HG03064 (cell line): ENCODE data around the gene ARF3.

ENCODE experiments used
- ATAC-seq: cut with Tn5 transposase; IDR thresholded peaks from one replicate; pipeline ENCODE4 v1.9.1; 2021; ENCODE audit warnings: low read depth; ENCODE audit not compliant: unreplicated experiment

The ARF3 gene

DNA sequence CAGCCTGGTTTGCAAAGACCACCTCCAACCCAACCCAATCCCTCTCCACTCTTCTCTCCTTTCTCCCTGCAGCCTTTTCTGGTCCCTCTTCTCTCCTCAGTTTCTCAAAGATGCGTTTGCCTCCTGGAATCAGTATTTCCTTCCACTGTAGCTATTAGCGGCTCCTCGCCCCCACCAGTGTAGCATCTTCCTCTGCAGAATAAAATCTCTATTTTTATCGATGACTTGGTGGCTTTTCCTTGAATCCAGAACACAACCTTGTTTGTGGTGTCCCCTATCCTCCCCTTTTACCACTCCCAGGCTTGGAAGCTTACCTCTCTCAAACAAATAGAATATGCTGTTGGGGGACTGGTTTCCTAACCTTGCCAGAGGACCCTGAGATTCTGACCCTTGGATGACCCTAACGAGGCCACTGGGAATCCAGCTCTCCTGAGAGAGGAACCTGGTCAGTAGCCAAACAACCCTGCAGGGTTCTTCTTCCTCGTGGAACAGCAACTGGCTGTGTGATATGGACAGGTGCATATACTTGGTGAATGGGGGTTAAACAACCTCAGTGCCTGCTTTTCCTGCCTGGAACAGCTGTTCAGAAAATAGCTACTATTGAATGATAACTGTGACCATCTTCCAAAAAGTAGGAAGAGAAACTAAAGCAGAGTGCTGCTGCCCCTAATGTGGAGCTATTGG is 25.3 kb upstream of the ARF3 start:
- ATAC-seq = no peak

DNA sequence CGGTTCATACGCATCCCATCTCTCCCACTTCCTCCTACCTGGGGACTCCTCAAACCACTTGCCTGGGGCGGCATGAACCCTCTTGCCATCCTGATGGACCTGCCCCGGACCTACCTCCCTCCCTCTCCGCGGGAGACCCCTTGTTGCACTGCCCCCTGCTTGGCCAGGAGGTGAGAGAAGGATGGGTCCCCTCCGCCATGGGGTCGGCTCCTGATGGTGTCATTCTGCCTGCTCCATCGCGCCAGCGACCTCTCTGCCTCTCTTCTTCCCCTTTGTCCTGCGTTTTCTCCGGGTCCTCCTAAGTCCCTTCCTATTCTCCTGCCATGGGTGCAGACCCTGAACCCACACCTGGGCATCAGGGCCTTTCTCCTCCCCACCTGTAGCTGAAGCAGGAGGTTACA is 24.5 kb upstream of the ARF3 start:
- ATAC-seq = no peak

DNA sequence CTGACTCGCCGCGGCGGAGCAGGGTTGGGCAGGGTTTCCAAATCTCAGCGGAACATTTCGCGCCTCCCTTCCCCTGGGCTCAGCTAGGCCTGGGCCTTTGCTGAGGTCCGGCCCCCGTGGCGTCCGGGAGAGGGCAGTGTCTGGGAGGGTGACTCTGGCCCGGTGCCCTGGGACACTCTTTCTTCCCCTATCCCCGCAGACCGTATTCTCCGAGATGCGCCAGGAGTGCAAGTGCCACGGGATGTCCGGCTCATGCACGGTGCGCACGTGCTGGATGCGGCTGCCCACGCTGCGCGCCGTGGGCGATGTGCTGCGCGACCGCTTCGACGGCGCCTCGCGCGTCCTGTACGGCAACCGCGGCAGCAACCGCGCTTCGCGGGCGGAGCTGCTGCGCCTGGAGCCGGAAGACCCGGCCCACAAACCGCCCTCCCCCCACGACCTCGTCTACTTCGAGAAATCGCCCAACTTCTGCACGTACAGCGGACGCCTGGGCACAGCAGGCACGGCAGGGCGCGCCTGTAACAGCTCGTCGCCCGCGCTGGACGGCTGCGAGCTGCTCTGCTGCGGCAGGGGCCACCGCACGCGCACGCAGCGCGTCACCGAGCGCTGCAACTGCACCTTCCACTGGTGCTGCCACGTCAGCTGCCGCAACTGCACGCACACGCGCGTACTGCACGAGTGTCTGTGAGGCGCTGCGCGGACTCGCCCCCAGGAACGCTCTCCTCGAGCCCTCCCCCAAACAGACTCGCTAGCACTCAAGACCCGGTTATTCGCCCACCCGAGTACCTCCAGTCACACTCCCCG is 23.9 kb upstream of the ARF3 start:
- ATAC-seq = no peak

DNA sequence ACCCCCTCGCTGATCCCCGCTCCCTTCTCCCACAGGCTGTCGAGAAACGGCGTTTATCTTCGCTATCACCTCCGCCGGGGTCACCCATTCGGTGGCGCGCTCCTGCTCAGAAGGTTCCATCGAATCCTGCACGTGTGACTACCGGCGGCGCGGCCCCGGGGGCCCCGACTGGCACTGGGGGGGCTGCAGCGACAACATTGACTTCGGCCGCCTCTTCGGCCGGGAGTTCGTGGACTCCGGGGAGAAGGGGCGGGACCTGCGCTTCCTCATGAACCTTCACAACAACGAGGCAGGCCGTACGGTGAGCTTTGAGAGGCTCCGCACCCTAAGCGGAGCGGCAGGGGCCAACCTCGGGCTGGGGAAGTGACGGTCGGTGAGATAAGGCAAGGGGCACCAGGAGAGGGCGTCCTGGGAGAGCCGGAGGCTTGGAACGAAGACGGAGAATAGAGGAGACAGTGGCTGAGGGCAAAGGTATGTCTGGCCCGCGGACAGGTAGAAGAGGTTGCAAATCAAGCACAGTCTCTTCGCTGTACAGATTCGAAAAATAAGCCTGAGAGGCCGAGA is 23.2 kb upstream of the ARF3 start:
- ATAC-seq = no peak

DNA sequence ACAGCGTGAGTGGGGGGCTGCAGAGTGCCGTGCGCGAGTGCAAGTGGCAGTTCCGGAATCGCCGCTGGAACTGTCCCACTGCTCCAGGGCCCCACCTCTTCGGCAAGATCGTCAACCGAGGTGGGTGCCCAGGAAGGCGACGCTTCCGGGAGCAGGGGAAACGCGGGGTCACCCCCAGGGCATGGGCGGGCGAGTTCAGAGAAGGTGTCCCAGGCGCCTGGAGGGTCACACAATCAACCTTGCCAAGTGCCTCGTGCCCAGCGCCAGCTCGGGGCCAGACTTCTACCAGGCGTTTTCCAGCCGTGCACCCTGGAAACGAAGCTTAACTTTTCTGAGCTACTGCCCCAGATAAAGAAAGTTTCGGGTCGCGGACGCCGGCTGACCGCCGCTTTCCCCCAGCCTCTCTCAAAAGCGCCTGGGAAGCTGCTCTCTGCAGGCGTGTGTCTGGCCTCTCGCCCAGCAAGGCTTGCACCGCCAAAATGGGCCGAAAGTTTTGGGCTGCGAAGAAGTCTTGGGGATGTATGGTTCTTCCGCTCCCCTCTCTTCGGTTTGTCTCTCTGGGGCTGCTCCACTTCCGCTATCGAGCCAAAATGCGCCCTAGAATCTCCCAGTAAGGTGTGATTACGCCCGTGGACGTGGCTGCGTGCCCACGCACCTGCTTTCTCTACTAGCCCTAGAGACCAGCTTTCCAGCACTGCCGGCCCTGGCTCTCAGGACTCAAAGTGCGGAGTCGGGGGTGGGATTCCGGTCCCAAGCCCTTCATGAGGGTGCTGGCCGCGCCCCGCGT is 22.5 kb upstream of the ARF3 start:
- ATAC-seq = no peak

DNA sequence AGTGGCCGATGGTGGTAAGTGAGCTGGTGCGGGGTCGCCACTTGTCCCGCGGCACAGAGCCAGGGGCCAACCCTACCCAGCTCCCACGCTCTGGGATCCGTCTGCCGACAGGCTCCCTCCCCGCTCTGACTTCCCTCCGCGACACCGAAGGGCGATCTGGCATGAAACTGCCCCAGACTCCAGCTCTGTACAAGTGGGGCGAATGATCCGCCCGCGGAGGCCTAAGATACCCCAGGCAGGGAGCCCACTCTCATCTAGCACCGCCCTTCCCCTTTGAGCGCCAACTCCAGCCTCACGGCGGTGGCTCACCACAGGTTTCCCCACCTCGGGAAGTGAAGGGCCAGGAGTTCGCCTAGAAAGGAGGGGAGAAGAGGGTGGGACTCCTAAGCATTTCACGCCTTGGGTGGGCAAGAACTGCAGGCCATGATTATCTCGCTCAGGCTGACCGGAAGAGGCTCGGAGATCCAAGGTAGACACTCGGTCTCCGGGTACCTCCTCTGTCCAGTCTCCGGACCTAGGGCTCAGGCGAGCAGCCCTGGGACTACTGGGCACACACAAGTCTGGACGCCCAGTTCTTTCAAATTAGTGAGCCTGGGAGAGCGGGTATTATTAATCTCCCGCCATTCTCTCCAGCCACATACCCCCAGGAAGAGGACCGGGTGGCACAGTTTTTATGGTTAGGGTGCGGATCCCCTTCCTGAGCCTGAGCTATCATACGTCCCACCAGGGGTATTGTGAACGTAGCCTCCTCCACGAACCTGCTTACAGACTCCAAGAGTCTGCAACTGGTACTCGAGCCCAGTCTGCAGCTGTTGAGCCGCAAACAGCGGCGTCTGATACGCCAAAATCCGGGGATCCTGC is 21.7 kb upstream of the ARF3 start:
- no peak for ATAC-seq

DNA sequence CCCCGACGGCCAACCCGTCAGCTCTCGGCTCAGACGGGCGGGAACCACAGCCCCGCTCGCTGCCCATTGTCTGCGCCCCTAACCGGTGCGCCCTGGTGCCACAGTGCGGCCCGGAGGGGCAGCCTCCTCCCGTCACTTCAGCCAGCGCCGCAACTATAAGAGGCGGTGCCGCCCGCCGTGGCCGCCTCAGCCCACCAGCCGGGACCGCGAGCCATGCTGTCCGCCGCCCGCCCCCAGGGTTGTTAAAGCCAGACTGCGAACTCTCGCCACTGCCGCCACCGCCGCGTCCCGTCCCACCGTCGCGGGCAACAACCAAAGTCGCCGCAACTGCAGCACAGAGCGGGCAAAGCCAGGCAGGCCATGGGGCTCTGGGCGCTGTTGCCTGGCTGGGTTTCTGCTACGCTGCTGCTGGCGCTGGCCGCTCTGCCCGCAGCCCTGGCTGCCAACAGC is 21.0 kb upstream of the ARF3 start, which contains the start of gene WNT1:
WNT1 (plus strand) TSS at position 32 of the 450 bp plus-strand sequence; CDS start at position 361, 329 bp downstream.
- ATAC-seq = no peak

DNA sequence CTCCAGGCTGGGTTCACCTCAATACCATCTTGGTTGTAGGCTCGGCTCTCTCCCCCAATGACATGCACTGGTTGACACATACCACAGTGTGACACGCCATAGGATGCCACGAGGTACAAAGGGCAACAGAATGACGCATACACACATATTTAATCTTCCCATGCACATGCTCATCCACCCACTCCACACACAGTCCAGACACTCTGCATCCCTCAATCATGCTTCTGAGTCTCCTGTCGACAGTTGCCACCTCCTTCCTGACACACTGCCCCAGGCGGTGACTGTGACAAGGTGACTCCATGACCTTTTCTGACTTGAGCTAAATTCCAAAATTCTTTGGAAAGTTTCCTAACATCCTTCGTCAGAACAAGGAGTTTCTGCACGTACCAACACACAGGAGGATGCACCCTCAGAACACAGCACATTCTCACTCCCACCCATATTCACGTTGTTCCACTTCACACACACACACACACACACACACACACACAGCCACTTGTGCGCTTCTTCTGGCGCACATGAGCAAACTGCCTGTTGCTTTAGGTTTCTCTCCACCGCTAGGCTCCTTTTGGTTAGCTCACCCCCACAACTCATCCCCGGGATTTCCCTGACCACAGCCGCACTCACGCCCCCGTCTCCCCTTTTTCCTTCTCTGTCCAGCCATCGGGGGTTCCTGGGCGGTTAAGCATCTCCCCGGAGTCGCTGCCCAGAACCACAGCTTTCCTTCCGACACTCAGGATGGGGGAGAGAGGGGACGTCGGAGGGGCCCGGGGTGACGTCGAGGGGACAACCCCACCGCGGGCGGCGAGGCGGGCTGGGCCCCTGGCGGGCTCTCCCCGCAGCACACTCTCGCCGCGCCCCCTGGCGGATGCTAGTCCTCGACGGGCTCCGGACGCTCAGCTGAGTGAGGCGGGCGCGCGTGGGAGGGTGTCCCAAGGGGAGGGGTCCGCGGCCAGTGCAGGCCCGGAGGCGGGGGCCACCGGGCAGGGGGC is 20.3 kb upstream of the ARF3 start:
- ATAC-seq = no peak

DNA sequence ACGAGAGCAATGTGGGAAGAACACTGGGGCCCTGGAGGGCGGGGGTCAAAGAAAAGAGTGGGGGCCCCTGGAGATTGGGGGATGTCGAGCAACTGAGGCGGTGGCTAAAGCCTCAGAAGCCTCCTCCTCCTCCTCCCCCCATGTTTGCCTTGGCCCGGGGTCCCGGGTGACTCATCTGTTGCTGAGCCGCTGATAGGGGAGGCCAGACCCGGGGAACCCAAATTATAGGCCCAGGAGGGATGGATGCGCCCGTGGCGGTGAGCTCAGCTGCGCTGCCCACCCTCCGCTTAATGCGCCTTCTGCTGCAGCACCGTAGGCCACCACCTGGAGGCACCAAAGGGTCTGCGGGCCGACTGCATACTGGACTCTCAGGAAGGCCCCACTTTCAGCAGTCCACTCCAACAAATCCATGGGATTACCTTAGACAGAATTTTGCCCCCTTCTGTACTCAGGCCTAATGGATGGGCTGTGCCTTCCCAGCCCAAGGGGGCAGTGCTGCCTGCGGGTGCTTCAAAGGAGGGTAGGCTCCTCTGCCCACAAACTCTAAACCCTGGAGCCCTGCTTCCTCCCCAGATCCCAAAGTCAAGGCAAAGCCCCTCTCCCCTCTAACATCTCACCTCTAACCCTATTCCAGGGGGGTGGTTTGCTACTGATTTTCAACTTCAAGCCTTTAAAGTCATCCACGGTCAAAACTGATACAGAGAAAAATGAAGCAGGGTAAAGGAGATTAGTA is 16.8 kb upstream of the ARF3 start:
- ATAC-seq = no peak

DNA sequence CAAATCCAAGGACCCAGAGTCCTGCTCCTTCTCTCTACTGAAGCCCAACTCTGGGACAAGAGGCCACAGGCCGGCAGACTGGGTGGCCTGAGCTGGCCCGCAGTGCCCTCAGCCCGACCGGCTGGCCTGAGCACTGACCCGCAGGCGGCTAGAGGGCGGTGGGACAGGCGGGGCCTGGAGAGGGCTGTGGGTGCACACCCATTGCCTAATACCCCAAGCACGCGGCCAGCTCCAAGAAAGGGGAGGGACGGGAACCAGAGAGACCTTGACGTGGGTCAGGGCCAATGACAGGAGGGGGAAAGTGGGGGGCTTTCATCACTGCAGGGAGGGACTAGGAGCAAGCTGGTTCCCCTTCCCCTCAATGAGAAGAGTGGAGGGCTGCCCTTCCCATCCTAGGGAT is 16.2 kb upstream of the ARF3 start:
- ATAC-seq = no peak

DNA sequence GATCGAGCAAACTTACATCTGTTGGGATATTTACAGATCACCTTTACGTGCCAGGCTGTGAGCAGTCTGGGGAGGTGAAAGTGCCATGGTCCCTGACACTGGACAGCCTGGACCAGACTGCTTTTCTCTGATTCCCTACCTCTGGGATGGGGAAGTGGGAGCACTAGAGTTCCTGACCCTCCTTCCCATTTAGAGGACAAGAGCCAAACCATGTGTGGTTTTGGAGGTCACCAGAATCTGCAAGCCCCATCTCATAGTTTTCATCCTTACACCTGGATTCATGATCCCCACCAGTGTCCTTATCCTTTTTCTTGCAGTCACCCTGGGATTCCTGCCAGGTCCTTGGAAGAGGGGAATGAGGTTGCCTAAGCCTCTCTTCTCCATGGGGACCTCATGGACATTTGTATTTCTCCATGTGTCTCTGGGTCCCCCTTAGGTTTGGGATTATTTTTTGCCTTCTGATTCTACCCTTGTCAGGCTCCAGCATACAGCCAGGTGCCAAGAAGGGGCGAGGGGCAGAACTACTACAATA is 15.7 kb upstream of the ARF3 start:
- no peak for ATAC-seq

DNA sequence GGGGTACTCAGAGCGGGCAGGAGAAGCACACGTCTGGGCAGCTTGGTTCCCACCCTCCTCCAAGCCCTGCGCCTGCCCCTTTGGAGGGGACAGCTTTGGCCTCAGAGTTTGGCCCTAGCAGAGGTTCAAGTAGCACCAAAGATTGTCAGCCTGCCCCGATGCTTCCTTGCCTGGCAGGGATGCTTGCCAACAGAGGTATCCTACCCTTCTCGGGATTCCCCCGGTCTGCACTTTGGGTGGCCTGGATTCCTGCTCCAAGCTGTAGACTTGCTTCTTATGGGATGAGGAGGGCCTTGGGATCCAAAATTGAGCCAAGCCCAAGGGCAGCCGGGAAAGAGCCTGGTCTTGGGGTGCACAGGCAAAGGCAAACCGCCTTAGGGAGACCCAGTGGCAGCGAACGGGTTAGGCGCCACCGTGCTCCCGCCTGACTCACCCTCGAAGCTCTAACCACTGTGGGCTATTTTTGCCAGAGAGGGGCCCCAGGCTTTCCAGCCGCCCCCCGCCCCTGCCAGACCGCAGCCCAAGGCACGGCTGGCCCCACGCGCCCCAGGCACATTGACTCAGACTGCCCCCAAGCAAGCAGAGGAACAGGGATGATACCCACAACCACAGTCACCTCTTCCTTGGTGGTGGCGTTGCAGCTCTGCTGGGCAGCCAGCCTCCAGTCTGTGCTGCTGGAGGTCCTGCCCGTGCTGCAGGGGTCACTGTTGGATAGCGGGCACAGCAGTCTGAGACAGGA is 15.1 kb upstream of the ARF3 start:
- no peak for ATAC-seq

DNA sequence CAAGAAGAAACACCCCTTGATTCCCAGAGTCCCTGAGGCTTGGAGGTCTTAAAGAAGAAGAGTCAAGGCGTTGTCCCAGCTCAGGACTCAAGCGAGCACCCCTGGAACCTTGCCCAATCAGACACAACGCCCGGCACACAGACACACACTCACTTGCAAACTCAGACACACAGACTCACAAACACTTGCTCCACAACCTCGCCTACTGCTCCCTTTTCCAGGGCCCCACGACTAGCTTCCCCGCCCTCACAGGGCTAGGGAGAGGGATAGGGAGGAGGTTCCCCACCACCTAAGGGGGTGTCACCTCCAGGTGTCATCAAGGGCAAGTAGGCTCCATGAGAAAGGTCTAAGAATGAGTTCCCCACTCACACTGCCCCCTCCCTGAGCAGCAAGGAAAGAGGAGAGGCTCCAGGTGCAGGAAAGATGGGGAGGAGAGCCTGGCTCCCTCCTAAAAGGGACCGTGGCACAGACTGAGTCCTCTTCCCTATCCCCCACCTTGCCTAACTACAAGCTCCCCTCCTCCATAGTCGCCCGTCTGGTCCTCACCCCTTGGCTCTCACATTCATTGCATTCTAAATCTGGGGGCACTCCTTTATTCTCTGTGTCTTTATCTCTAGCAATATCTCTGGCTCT is 13.5 kb upstream of the ARF3 start:
- ATAC-seq = no peak

DNA sequence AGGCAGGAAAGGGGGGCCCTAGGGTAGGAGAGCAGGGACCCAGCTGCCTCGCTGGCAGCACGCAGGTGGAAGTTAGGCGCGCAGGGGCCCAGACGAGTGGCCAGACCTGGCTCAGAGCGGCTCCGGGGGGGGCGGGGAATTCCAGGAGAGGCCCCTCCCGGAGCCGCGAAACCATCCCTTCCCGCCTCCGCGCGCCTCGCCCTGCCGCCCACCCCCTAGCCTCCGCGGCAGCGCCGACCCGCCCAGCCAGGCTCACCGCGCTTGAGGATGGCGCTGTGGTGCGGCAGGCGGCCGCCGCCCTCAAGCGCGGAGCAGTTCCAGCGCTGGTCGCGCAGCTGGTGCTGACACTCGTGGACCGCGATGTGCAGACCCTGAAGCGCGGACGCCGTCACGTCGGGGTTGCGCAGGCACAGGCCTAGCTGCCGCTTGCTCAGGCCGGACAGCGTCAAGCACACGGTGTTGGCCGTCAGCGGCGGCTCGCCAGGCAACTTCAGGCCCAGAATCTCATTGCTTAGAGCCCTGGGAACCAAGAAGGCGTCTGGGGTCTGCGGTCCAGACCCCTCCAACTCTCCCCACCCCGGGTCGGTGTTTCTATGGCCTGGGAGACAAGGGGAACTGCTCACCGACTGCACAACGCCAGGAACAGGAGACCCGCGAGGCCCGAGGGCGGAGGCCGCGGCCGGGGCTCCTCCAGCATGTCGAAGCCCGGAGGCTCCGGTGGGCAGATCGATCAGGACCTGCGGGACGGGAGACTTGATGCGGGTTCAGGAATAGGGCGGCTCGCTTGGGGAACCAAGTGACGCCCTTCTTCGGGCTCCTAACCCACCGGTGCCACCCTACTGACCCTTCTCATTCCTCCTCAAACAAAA is 12.8 kb upstream of the ARF3 start:
- no peak for ATAC-seq

DNA sequence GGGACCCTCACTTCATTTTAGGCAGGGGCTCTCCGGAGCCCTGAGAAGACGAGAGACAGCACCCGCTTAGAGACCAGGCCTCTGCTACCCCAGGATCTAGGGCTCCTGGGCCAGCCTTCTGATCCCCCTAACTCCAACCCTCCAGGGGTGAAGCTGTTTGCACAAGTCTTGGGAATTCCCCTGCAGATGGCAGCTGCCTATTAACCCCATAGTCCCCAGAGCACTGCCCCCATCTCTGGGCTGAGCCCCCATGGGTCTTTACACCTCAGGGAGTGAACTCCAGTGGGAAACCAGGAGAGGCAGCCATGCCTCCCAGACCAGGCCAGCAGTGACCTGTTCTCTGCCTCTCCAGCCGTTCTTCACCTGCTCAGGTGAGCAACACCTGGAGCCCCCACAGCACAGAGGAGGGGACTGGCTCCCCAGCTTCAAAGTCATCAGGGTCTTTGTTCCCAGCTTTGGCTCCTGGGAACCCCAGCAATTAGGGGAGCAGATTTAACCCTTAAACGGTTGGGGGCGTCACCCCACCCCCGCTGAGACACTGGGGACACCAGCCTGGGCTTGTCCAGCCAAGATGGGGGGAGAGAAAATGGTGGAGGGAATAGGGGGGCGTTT is 12.0 kb upstream of the ARF3 start:
- ATAC-seq = no peak
